GM19043 (cell line): Measurements from ENCODE around the gene ZDHHC11B.
"Not testable (repeated sequence)": the region's sequence is repeated elsewhere in the genome, so short reads cannot be mapped to it uniquely, and the experiment has no call there.

Experiments
- ATAC-seq: cut with Tn5 transposase; IDR thresholded peaks from one replicate; pipeline ENCODE4 v1.9.1; 2021; ENCODE audit warnings: low read depth; ENCODE audit not compliant: unreplicated experiment

Gene ZDHHC11B

GRCh38 chr5:784428-785177, at the start of gene ZDHHC11B:
Gene ZDHHC11B, minus strand, starts transcription at chr5:784729. Its CDS starts 17,810 bp downstream, at chr5:766919.
- ATAC-seq: not testable (repeated sequence)

GRCh38 chr5:834013-834412, 49.5 kb upstream of the ZDHHC11B start:
- ATAC-seq: not testable (repeated sequence)

GRCh38 chr5:828194-828593, 43.7 kb upstream of the ZDHHC11B start:
- not testable (repeated sequence) for ATAC-seq

GRCh38 chr5:825544-825943, 41.0 kb upstream of the ZDHHC11B start:
- ATAC-seq: not testable (repeated sequence)

- ATAC-seq: no peak
These were observed 37.0 kb upstream of the ZDHHC11B start for GRCh38 chr5:821504-821903.

- ATAC-seq: no peak
These were observed 35.7 kb upstream of the ZDHHC11B start for GRCh38 chr5:820245-820644.

- ATAC-seq: no peak
These were observed 34.5 kb upstream of the ZDHHC11B start for GRCh38 chr5:819078-819477.

- ATAC-seq: no peak
These were observed 31.6 kb upstream of the ZDHHC11B start for GRCh38 chr5:816176-816575.

GRCh38 chr5:815449-815848, 30.9 kb upstream of the ZDHHC11B start:
- no peak for ATAC-seq

GRCh38 chr5:813575-813974, 29.0 kb upstream of the ZDHHC11B start:
- not testable (repeated sequence) for ATAC-seq

GRCh38 chr5:811384-811783, 26.9 kb upstream of the ZDHHC11B start:
- not testable (repeated sequence) for ATAC-seq

GRCh38 chr5:807719-808514, 23.4 kb upstream of the ZDHHC11B start:
- not testable (repeated sequence) for ATAC-seq

- no peak for ATAC-seq
These were observed 16.9 kb upstream of the ZDHHC11B start for GRCh38 chr5:801472-801871.

GRCh38 chr5:801055-801454, 16.5 kb upstream of the ZDHHC11B start:
- not testable (repeated sequence) for ATAC-seq

- not testable (repeated sequence) for ATAC-seq
These were observed 14.1 kb upstream of the ZDHHC11B start for GRCh38 chr5:798505-799138.

GRCh38 chr5:797986-798385, 13.5 kb upstream of the ZDHHC11B start:
- not testable (repeated sequence) for ATAC-seq

GRCh38 chr5:795873-796272, 11.3 kb upstream of the ZDHHC11B start:
- not testable (repeated sequence) for ATAC-seq

GRCh38 chr5:794948-795347, 10.4 kb upstream of the ZDHHC11B start:
- not testable (repeated sequence) for ATAC-seq

GRCh38 chr5:788703-789102, 4.2 kb upstream of the ZDHHC11B start:
- ATAC-seq: not testable (repeated sequence)

- ATAC-seq: not testable (repeated sequence)
These were observed 3.3 kb upstream of the ZDHHC11B start for GRCh38 chr5:787857-788233.

GRCh38 chr5:787224-787856, 2.8 kb upstream of the ZDHHC11B start:
- not testable (repeated sequence) for ATAC-seq
